PC-3 (cell line): ENCODE measurements around the gene ROBO2. TPM values are rescaled to one million over a fixed set of nuclear protein-coding genes. Genes with fewer than 3 reads are reported as not detected.

Experiments used
- ATAC-seq: fragments of 200-7000 bp; cut with Tn5 transposase; 2 replicates; pipeline ENCODE4 v1.9.1; 2020; ENCODE audit warnings: mild to moderate bottlenecking, moderate library complexity
- BruUV-seq: library from RNA; stranded (reverse); fragments of 400-500 nt; replicated peaks from 2 replicates; lab custom pipeline; 2021; lab: Mats Ljungman, UMichigan
- CTCF ChIA-PET: fragments of 300-600 bp; sonication (Branson Sonifier 250); formaldehyde crosslinking; loops from one replicate; lab custom pipeline; 2022; ENCODE audit warnings: antibody characterized with exemption; lab: Charles Lee
- POLR2A ChIA-PET: fragments of 300-600 bp; sonication (Branson Sonifier 250); formaldehyde crosslinking; loops from one replicate; lab custom pipeline; 2022; ENCODE audit warnings: antibody characterized with exemption; ENCODE audit not compliant: unreplicated experiment; lab: Charles Lee
- DNase-seq: peaks from one replicate; pipeline ENCODE4 v3.0.0-alpha.2; 2015
- H2AFZ ChIP-seq: fragments of 300-600 bp; sonication (generic); 2 replicates; pipeline ENCODE4 v1.6.0; 2016; ENCODE audit warnings: antibody characterized with exemption, low read length
- H3F3A ChIP-seq: fragments of 300-600 bp; sonication (generic); one replicate; pipeline ENCODE4 v1.6.0; 2017; ENCODE audit warnings: antibody characterized with exemption, low read length, control low read depth, mild to moderate bottlenecking; ENCODE audit not compliant: unreplicated experiment
- H3K27ac ChIP-seq: fragments of 300-600 bp; sonication (generic); 2 replicates; pipeline ENCODE4 v1.5.1; 2016; ENCODE audit warnings: mild to moderate bottlenecking, low read length
- H3K27me3 ChIP-seq: fragments of 300-600 bp; sonication (generic); 2 replicates; pipeline ENCODE4 v1.6.1; 2016; ENCODE audit warnings: low read length, mixed read lengths
- H3K36me3 ChIP-seq: fragments of 300-600 bp; sonication (generic); 2 replicates; pipeline ENCODE4 v1.6.1; 2016; ENCODE audit warnings: low read depth, mixed run types, low read length, mixed read lengths
- H3K4me1 ChIP-seq: fragments of 300-600 bp; sonication (generic); 2 replicates; pipeline ENCODE4 v1.5.1; 2016; ENCODE audit warnings: low read length; ENCODE audit not compliant: insufficient read depth
- H3K4me2 ChIP-seq: fragments of 300-600 bp; sonication (generic); 2 replicates; pipeline ENCODE4 v1.6.0; 2016; ENCODE audit warnings: low read length
- H3K4me3 ChIP-seq: fragments of 300-600 bp; sonication (generic); 2 replicates; pipeline ENCODE4 v1.5.1; 2016; ENCODE audit warnings: mild to moderate bottlenecking, low read length, mixed read lengths
- H3K79me2 ChIP-seq: fragments of 300-600 bp; sonication (generic); 2 replicates; pipeline ENCODE4 v1.6.1; 2017; ENCODE audit warnings: low read length, mixed read lengths
- H3K9ac ChIP-seq: fragments of 300-600 bp; sonication (generic); 2 replicates; pipeline ENCODE4 v1.6.0; 2016; ENCODE audit warnings: mild to moderate bottlenecking, low read length
- H3K9me2 ChIP-seq: fragments of 300-600 bp; sonication (generic); replicated peaks from 2 replicates; pipeline ENCODE4 v1.6.1; 2016; ENCODE audit warnings: mixed run types, low read length, mixed read lengths
- H3K9me3 ChIP-seq: fragments of 300-600 bp; sonication (generic); 2 replicates; pipeline ENCODE4 v1.6.1; 2016; ENCODE audit warnings: low read length, mixed read lengths
- H4K20me1 ChIP-seq: fragments of 300-600 bp; sonication (generic); 2 replicates; pipeline ENCODE4 v1.6.1; 2016; ENCODE audit warnings: low read length, mixed read lengths
- EZH2 ChIP-seq: fragments of 300-600 bp; sonication (generic); IDR thresholded peaks from one replicate; pipeline ENCODE4 v1.6.1; 2017; ENCODE audit warnings: antibody characterized with exemption, mild to moderate bottlenecking, low read length; ENCODE audit not compliant: unreplicated experiment
- EZH2phosphoT487 ChIP-seq: fragments of 300-600 bp; sonication (generic); IDR thresholded peaks from 2 replicates; pipeline ENCODE4 v1.6.1; 2018; ENCODE audit warnings: mild to moderate bottlenecking, antibody characterized with exemption, low read length, borderline replicate concordance
- intact Hi-C: fragments of 100-400 bp; cut with micrococcal nuclease; formaldehyde crosslinking; loops from 2 replicates; pipeline ENCODE4 v1.9.0; 2023
- total RNA-seq: library from RNA; depleted of rRNA; stranded (reverse); fragments of >200 nt; gene quantifications from 2 replicates; pipeline ENCODE4 v1.2.3, GENCODE V29; 2014
- TF ChIP-seq, protein P1 (sequence below): fragments of 300-600 bp; sonication (generic); conservative IDR thresholded peaks from 2 replicates; pipeline ENCODE4 v1.5.1; 2017; ENCODE audit warnings: antibody characterized with exemption, low read depth, mild to moderate bottlenecking, low read length

Gene ROBO2
- total RNA-seq, 1 experiment from 2014 or later, result not detected

DNA sequence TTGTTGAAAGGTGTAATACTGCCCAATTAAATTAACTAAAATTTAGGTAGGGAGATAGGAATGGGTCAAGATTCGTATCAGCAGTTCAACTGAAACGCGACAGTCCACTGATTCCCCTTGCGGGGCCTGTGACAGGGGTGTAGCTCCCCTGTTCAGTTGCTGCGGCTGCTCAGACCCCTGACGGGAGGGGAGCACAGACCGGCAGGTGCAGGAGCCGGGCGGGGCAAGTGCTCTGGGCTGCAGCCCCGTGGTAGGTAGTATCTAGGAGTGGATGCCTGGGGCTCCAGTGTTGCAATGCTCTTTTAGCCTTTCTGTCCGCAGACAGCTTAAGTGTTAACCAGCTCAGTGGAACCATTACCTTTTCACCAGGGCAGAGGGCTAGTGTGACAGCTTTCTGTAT lies 164.9 kb downstream of the ROBO2 start:
- ATAC-seq, result no peak
- ChIA-PET POLR2A (no interaction called here), CTCF (no interaction called here)

DNA sequence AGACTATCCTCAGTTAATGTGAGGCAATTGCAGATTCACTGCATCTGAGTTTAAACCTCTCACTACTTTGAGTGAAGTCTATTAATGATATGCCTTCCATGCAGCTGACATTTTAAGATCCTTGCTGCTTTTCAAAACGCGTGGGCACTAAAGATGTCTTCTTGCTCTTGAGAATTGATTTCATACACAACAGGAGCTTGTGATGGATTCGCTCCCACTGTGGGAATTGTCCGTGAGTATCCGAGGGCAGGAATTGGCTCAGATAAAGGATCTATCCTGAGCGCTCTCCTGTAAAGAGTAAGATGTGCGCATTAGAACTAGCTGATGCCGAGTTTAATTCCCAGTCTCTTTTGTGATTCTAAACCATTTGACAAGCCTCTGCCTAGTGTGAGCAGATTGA lies 167.9 kb downstream of the ROBO2 start:
- DNase-seq (no peak), ATAC-seq (no peak)
- Histone ChIP-seq H2AFZ (no peak overlapping the region), H3K36me3 (no peaks in the 10 kb centered on the region), H3K4me1 (no peaks in the 10 kb centered on the region), H3K9me3 (0 out of 2 replicates have a peak, but pooled peaks cover 4% of the 10 kb centered on the region), H3K4me2 (no peak overlapping the region), H4K20me1 (no peaks in the 10 kb centered on the region), H3K9ac (no peak overlapping the region), H3K9me2 (no peaks in the 10 kb centered on the region), H3K27me3 (peaks cover 64% of the 10 kb centered on the region), H3K27ac (no peak overlapping the region), H3K79me2 (no peaks in the 10 kb centered on the region), H3F3A (no peaks in the 10 kb centered on the region), H3K4me3 (no peak overlapping the region)
- CTCF ChIA-PET, result no interaction called here
- no TSS peak for BruUV-seq
- POLR2A ChIA-PET, result no interaction called here
- TF ChIP-seq EZH2phosphoT487 (no peak), EZH2 (no peak)
- TF ChIP-seq, protein P1, sequence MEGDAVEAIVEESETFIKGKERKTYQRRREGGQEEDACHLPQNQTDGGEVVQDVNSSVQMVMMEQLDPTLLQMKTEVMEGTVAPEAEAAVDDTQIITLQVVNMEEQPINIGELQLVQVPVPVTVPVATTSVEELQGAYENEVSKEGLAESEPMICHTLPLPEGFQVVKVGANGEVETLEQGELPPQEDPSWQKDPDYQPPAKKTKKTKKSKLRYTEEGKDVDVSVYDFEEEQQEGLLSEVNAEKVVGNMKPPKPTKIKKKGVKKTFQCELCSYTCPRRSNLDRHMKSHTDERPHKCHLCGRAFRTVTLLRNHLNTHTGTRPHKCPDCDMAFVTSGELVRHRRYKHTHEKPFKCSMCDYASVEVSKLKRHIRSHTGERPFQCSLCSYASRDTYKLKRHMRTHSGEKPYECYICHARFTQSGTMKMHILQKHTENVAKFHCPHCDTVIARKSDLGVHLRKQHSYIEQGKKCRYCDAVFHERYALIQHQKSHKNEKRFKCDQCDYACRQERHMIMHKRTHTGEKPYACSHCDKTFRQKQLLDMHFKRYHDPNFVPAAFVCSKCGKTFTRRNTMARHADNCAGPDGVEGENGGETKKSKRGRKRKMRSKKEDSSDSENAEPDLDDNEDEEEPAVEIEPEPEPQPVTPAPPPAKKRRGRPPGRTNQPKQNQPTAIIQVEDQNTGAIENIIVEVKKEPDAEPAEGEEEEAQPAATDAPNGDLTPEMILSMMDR, result no peak
- intact Hi-C loops, result no loop called here

More for the DNA sequence above, 164.9 kb downstream of the ROBO2 start:
- H3K9ac ChIP-seq, result no peak overlapping the region
- no peaks in the 10 kb centered on the region for H3K36me3 ChIP-seq
- intact Hi-C loops, result no loop called here
- H3F3A ChIP-seq, result no peaks in the 10 kb centered on the region
- no peak overlapping the region for H3K4me3 ChIP-seq
- DNase-seq, result no peak
- H3K4me2 ChIP-seq, result no peak overlapping the region
- TF ChIP-seq, protein P1, result no peak
- TF ChIP-seq EZH2 (no peak), EZH2phosphoT487 (no peak)
- no peak overlapping the region for H2AFZ ChIP-seq
- H3K27me3 ChIP-seq, result peaks cover 70% of the 10 kb centered on the region
- no peaks in the 10 kb centered on the region for H3K4me1 ChIP-seq
- no TSS peak for BruUV-seq
- no peak overlapping the region for H3K27ac ChIP-seq
- H3K9me3 ChIP-seq, result 0 out of 2 replicates have a peak, but pooled peaks cover 4% of the 10 kb centered on the region
- H3K9me2 ChIP-seq, result no peaks in the 10 kb centered on the region
- no peaks in the 10 kb centered on the region for H4K20me1 ChIP-seq
- H3K79me2 ChIP-seq, result no peaks in the 10 kb centered on the region

- H3K9ac ChIP-seq, result no peak overlapping the region
- no peaks in the 10 kb centered on the region for H3K36me3 ChIP-seq
- no peak overlapping the region for H3K27ac ChIP-seq
- H3K9me3 ChIP-seq, result no peaks in the 10 kb centered on the region
- TF ChIP-seq EZH2 (no peak), EZH2phosphoT487 (no peak)
- no peak for ATAC-seq
- no peaks in the 10 kb centered on the region for H3K4me1 ChIP-seq
- no TSS peak for BruUV-seq
- H3K27me3 ChIP-seq, result peaks cover 52% of the 10 kb centered on the region
- H3F3A ChIP-seq, result no peaks in the 10 kb centered on the region
- no peak overlapping the region for H3K4me3 ChIP-seq
- no peaks in the 10 kb centered on the region for H3K79me2 ChIP-seq
- H2AFZ ChIP-seq, result no peak overlapping the region
- DNase-seq, result no peak
- intact Hi-C loops, result no loop called here
- ChIA-PET CTCF (interaction anchor here (0.6 kb wide), 1 partner anchor 11 kb away, joined by 4 read pairs; no protein-coding TSS in a partner anchor), POLR2A (no interaction called here)
- no peaks in the 10 kb centered on the region for H3K9me2 ChIP-seq
- H3K4me2 ChIP-seq, result no peak overlapping the region
- H4K20me1 ChIP-seq, result no peaks in the 10 kb centered on the region
These were observed 182.8 kb downstream of the ROBO2 start for GRCh38 chr3:77222701-77223100.
